Body of pancreas (tissue), 4 donors: ENCODE data around the gene ATAD3B.
"Not testable (repeated sequence)": the region's sequence is repeated elsewhere in the genome, so short reads cannot be mapped to it uniquely, and the experiment has no call there.

Experiments used
- CTCF ChIP-seq, 7 experiments: fragments of 450-650 bp in 4 of 7; fragments of 200-600 bp in 3 of 7; sonication (generic) in 3 of 7; IDR thresholded peaks; one replicate each; pipeline ENCODE4 v1.5.1; 2016 to 2019; ENCODE audit warnings: antibody characterized with exemption in 7 of 7
- POLR2A ChIP-seq, 3 donors: fragments of 450-650 bp; IDR thresholded peaks; one replicate each; pipeline ENCODE4 v1.6.1; 2016; ENCODE audit warnings: antibody characterized with exemption in 3 of 3, mild to moderate bottlenecking in 2 of 3

DNA sequence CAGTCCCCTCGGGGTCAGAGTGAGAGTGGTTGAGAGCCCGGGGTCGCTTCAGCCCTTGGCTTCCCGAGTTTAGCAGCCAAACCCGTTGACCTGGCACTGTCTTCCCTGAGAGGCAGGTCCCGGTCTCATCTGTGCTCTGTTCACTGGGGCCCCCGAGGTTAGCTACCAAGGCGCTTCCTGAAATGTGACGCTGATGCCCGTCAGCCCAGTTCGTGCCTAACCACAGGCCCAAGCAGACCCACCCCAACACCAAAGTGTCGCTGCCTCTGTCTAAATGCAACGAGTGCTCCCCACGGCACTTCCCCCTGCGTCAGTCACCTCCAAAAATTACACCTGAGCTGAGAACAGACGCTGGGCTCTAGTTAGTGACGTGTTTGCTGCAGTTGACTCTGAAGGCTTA, 4.4 kb downstream of the ATAD3B start:
- not testable (repeated sequence) for TF ChIP-seq CTCF, POLR2A (IDR thresholded peaks at IDR 0.05)
